Measurements from ENCODE around the gene GPATCH1. TPM values are rescaled to one million over a fixed set of nuclear protein-coding genes. Genes with fewer than 3 reads are reported as not detected.

The GPATCH1 gene
- total and polyA plus RNA-seq, 2 of the 13 experiments (the other 11 are each of a cell fraction or from before 2014, with no cell fraction given): 6.8 to 6.9 TPM

DNA sequence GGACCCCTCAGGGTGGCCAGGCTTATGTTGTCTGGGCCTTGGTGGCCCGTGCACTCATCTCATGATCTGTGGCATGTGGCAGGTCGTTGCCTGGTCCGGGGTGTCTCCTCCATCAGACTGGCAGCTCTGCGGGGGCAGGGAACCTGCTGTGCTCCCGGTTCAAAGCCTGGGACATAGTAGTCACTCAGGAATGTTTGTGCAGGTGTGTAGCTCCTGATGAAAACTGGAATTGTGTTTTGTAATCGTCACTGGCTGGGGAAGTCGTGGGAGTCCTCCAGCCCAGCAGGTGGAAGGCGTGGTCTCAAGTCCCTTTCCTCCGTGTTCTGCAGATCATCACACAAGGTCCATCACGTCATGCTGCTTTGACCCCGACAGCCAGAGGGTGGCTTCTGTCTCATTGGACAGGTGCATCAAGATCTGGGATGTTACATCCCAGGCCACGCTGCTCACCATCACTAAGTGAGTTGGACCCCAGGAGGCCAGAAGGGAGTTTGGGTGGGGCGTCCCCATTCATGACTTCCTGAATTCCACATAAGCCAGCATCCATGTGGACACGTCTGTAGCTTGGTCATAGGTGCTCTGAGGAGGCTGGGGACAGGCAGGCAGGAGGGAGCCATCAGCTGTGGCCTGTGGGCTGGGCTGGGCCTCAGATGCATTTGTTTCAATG, 70.0 kb downstream of the GPATCH1 start:
- no peaks in the 10 kb centered on the region for H3K9me3 ChIP-seq (ENCODE audit: low read length)
- H3K9ac ChIP-seq (ENCODE audit: insufficient read depth, low read depth, low read length): no peak overlapping the region
- no TSS peak for BruUV-seq (replicated peaks)
- no peaks in the 10 kb centered on the region for H3K79me2 ChIP-seq (ENCODE audit: insufficient read depth, low read length)
- H3K4me3 ChIP-seq (replicated peaks in 1 of 3; ENCODE audit: insufficient read depth in 1 of 3, low read depth in 2 of 3, low read length in 3 of 3): no peak overlapping the region
- H3K4me2 ChIP-seq (ENCODE audit: low read depth, low read length): peak overlapping the region; percentile 34; the same call in 1 of the 2 replicates
- peak; percentile 22; the same call in 2 of the 3 replicates for ATAC-seq
- no peak overlapping the region for H3K27ac ChIP-seq (ENCODE audit: extremely low read length, insufficient read depth, low read length)
- no peaks in the 10 kb centered on the region for H3K36me3 ChIP-seq (replicated peaks in 1 of 2; ENCODE audit: control insufficient read depth in 1 of 2, insufficient read depth in 2 of 2, low read length in 2 of 2)
- no peak for FAIRE-seq
- 39% methylated on average over 7 of the region's 14 CpGs for WGBS (ENCODE audit: low lambda C conversion rate)
- ChIA-PET POLR2A (interaction anchor here (3.7 kb wide), 1 partner anchor 26 kb away, joined by 19 read pairs; no protein-coding TSS in a partner anchor), CTCF (ENCODE audit: low intra/inter-chr PET ratio, low total read pairs) (no interaction called here)
- no peaks in the 10 kb centered on the region for H3K27me3 ChIP-seq (ENCODE audit: control insufficient read depth in 1 of 2, insufficient read depth in 2 of 2, low read length in 2 of 2)
- peaks cover 34% of the 10 kb centered on the region for H3K4me1 ChIP-seq (ENCODE audit: insufficient read depth, low read length)
- intact Hi-C loops (cut with micrococcal nuclease; ENCODE audit: unreplicated experiment): no loop called here
- in situ Hi-C loops (cut with HindIII; ENCODE audit: extremely low pct_ligation_motif_present, low pct_unique_long_range_greater_than_20kb): no loop called here
- DNase-seq (ENCODE audit: low spot score): no peak
- no peaks in the 10 kb centered on the region for H4K20me1 ChIP-seq (ENCODE audit: insufficient read depth, low read length)
- H2AFZ ChIP-seq (ENCODE audit: low read length): no peak overlapping the region
- TF ChIP-seq, protein P1, sequence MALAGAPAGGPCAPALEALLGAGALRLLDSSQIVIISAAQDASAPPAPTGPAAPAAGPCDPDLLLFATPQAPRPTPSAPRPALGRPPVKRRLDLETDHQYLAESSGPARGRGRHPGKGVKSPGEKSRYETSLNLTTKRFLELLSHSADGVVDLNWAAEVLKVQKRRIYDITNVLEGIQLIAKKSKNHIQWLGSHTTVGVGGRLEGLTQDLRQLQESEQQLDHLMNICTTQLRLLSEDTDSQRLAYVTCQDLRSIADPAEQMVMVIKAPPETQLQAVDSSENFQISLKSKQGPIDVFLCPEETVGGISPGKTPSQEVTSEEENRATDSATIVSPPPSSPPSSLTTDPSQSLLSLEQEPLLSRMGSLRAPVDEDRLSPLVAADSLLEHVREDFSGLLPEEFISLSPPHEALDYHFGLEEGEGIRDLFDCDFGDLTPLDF (CRISPR knock-in tag; IDR thresholded peaks at IDR 0.05): no peak
- peak; percentile 66 for TF ChIP-seq ZNF263 (CRISPR knock-in tag; IDR thresholded peaks at IDR 0.05)
- TF ChIP-seq, protein P2, sequence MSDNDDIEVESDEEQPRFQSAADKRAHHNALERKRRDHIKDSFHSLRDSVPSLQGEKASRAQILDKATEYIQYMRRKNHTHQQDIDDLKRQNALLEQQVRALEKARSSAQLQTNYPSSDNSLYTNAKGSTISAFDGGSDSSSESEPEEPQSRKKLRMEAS (IDR thresholded peaks at IDR 0.05): no peak
- no peak for TF ChIP-seq MZF1 (CRISPR knock-in tag; IDR thresholded peaks at IDR 0.05; ENCODE audit: borderline replicate concordance)
- TF ChIP-seq, protein P3, sequence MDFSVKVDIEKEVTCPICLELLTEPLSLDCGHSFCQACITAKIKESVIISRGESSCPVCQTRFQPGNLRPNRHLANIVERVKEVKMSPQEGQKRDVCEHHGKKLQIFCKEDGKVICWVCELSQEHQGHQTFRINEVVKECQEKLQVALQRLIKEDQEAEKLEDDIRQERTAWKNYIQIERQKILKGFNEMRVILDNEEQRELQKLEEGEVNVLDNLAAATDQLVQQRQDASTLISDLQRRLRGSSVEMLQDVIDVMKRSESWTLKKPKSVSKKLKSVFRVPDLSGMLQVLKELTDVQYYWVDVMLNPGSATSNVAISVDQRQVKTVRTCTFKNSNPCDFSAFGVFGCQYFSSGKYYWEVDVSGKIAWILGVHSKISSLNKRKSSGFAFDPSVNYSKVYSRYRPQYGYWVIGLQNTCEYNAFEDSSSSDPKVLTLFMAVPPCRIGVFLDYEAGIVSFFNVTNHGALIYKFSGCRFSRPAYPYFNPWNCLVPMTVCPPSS (IDR thresholded peaks at IDR 0.05): no peak
- TF ChIP-seq ZSCAN21 (CRISPR knock-in tag; IDR thresholded peaks at IDR 0.05; ENCODE audit: borderline replicate concordance): no peak
- TF ChIP-seq FOSL2 (CRISPR knock-in tag; IDR thresholded peaks at IDR 0.05): peak; percentile 31; the same call in 1 of the 2 replicates
- peak; percentile 99 for TF ChIP-seq ZSCAN22 (CRISPR knock-in tag; IDR thresholded peaks at IDR 0.05)
- TF ChIP-seq TOE1 (CRISPR knock-in tag; IDR thresholded peaks at IDR 0.05): no peak
- no peak for TF ChIP-seq ZNF790 (CRISPR knock-in tag; IDR thresholded peaks at IDR 0.05; ENCODE audit: borderline replicate concordance)
- TF ChIP-seq CREB1 (IDR thresholded peaks at IDR 0.05): peak; percentile 50
- no peak for TF ChIP-seq CREB1 (CRISPR knock-in tag; IDR thresholded peaks at IDR 0.05)
- TF ChIP-seq, protein P4, sequence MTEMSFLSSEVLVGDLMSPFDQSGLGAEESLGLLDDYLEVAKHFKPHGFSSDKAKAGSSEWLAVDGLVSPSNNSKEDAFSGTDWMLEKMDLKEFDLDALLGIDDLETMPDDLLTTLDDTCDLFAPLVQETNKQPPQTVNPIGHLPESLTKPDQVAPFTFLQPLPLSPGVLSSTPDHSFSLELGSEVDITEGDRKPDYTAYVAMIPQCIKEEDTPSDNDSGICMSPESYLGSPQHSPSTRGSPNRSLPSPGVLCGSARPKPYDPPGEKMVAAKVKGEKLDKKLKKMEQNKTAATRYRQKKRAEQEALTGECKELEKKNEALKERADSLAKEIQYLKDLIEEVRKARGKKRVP (CRISPR knock-in tag; IDR thresholded peaks at IDR 0.05): peak in 1 of 2 experiments; percentile 37; a peak in 1 of 4 replicates
- TF ChIP-seq, protein P5, sequence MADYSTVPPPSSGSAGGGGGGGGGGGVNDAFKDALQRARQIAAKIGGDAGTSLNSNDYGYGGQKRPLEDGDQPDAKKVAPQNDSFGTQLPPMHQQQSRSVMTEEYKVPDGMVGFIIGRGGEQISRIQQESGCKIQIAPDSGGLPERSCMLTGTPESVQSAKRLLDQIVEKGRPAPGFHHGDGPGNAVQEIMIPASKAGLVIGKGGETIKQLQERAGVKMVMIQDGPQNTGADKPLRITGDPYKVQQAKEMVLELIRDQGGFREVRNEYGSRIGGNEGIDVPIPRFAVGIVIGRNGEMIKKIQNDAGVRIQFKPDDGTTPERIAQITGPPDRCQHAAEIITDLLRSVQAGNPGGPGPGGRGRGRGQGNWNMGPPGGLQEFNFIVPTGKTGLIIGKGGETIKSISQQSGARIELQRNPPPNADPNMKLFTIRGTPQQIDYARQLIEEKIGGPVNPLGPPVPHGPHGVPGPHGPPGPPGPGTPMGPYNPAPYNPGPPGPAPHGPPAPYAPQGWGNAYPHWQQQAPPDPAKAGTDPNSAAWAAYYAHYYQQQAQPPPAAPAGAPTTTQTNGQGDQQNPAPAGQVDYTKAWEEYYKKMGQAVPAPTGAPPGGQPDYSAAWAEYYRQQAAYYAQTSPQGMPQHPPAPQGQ (CRISPR knock-in tag; IDR thresholded peaks at IDR 0.05; ENCODE audit: borderline replicate concordance): no peak
- TF ChIP-seq ZNF572 (CRISPR knock-in tag; IDR thresholded peaks at IDR 0.05): no peak
- no peak for TF ChIP-seq ZNF547 (CRISPR knock-in tag; IDR thresholded peaks at IDR 0.05)
